Effector memory CD8-positive, alpha-beta T cell (primary cell): ENCODE measurements around the gene NPEPL1.

ENCODE experiments used
- ATAC-seq: fragments of 150-1000 bp; cut with Tn5 transposase; replicated peaks from 2 replicates; pipeline ENCODE4 v1.10.0; 2021; ENCODE audit warnings: mild to moderate bottlenecking, moderate library complexity
- DNase-seq, 3 experiments: peaks; one replicate each; pipeline ENCODE4 v3.0.0; 2021
- H3K27ac Mint-ChIP-seq, 2 donors: one replicate each; pipeline ENCODE4 v1.8.0; 2022; ENCODE audit warnings: mild to moderate bottlenecking in 2 of 2, mixed read lengths in 2 of 2, moderate library complexity in 2 of 2
- H3K27me3 Mint-ChIP-seq, 2 donors: one replicate each; pipeline ENCODE4 v1.8.0; 2022; ENCODE audit warnings: mixed read lengths in 2 of 2
- H3K36me3 Mint-ChIP-seq: one replicate; pipeline ENCODE4 v1.8.0; 2022; ENCODE audit warnings: mild to moderate bottlenecking, moderate library complexity, mixed read lengths; ENCODE audit not compliant: insufficient read depth
- H3K4me1 Mint-ChIP-seq, 2 donors: one replicate each; pipeline ENCODE4 v1.8.0; 2022; ENCODE audit warnings: low read depth in 2 of 2, mixed read lengths in 2 of 2
- H3K4me3 Mint-ChIP-seq, 2 donors: one replicate each; pipeline ENCODE4 v1.8.0; 2022; ENCODE audit warnings: mild to moderate bottlenecking in 2 of 2, mixed read lengths in 2 of 2, moderate library complexity in 2 of 2
- H3K9me3 Mint-ChIP-seq, 2 donors: one replicate each; pipeline ENCODE4 v1.8.0; 2022; ENCODE audit warnings: mixed read lengths in 2 of 2

Gene NPEPL1

DNA sequence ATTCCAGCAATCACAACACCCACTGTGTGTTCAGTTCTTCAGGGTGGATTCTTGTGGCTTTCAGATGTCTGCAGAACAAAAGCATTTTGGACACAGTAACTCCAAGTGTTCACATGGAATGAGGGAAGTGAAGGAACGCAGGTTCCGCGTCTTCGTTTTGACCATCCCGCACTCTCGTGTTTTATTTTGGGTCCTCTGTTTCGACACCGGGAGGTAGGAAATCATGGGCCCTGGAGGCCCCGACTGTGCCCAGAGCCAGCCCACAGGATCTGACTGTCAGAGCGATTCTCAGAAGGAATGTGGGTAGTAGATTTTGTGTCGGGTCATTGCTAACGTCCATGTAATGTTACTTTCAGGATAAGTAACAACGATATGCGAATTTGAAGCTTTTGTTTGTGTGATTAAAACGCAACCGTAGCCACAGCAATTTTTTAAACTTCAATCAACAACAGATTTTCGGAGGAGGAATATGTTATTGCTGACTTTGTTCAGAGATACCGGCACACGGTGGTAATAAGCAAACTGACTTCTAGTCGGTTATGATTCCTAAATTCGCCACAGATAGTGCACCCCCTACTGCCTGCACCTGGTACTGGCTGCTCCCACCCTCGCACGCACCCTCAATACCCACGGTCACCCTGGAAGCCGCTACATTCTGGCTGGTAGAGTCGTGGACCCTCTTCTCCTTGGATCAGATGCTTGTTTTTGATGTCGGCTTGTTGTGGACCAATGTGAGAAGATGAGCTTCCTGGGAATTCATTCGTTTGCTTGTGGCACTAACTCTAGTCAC is 10.5 kb downstream of the NPEPL1 start:
- Mint-ChIP-seq H3K36me3 (peaks cover 22% of the 10 kb centered on the region), H3K4me1 (peaks cover 0 to 5% of the 10 kb centered on the region in 2 donors)
- DNase-seq = no peak

GRCh38 chr20:58703765-58704371 is 11.3 kb downstream of the NPEPL1 start:
- Mint-ChIP-seq H3K4me1 (peaks cover 0 to 3% of the 10 kb centered on the region in 2 donors), H3K4me3 (no peak overlapping the region), H3K27ac (no peak overlapping the region), H3K36me3 (peaks cover 22% of the 10 kb centered on the region), H3K9me3 (no peaks in the 10 kb centered on the region), H3K27me3 (no peaks in the 10 kb centered on the region)
- no peak for ATAC-seq
- no peak for DNase-seq

More for the DNA sequence above, 10.5 kb downstream of the NPEPL1 start:
- no peak for ATAC-seq
- Mint-ChIP-seq H3K4me3 (no peak overlapping the region), H3K9me3 (no peaks in the 10 kb centered on the region), H3K27me3 (no peaks in the 10 kb centered on the region), H3K27ac (no peak overlapping the region)

DNA sequence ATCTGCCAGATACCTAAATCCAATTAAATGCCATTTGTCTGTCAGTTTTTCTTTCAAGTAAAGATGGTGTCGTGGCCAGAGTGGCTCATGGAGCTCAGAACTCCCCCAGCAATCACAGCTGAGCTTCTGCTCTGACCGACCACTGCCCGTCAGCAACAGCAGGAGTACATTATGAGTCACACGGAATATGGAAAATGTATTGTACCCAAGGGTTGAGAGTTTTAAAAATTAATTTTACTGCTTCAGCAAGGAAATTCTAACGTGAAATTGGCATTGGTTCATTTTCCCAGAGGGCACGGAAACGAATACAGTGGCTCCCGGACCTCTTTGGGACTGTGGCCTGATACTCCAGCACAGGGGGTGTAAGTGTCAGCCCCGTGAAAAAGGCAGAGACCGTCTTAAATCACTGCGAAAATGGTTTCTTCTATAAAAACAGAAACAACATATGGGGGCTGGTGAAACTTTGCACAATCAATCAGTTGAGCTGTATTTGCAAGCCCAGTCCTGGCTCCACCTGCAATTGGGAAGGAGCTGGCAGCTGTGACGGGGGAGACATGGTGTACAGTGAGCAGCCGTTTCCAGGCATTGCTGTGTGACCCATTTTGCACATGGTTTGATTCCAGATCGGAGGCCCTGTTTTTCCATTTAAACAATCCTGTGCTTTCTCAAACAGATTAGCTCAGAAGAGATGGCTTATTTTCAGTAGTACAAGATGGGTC is 12.8 kb downstream of the NPEPL1 start:
- DNase-seq = no peak
- H3K9me3 Mint-ChIP-seq = no peaks in the 10 kb centered on the region

GRCh38 chr20:58706150-58706892 is 13.7 kb downstream of the NPEPL1 start:
- Mint-ChIP-seq H3K4me3 (no peak overlapping the region), H3K9me3 (no peaks in the 10 kb centered on the region), H3K36me3 (peaks cover 22% of the 10 kb centered on the region), H3K27me3 (no peaks in the 10 kb centered on the region), H3K27ac (no peak overlapping the region), H3K4me1 (peaks cover 0 to 4% of the 10 kb centered on the region in 2 donors)
- DNase-seq (peak in 1 of 3 experiments; percentile 0), ATAC-seq (no peak)

More for the DNA sequence above, 12.8 kb downstream of the NPEPL1 start:
- peak overlapping the region in 1 of 2 donors; percentile 31 for H3K27ac Mint-ChIP-seq
- no peak overlapping the region for H3K4me3 Mint-ChIP-seq
- H3K36me3 Mint-ChIP-seq = peaks cover 22% of the 10 kb centered on the region
- no peak for ATAC-seq
- H3K27me3 Mint-ChIP-seq = no peaks in the 10 kb centered on the region
- peaks cover under 1 to 4% of the 10 kb centered on the region in 2 donors for H3K4me1 Mint-ChIP-seq

DNA sequence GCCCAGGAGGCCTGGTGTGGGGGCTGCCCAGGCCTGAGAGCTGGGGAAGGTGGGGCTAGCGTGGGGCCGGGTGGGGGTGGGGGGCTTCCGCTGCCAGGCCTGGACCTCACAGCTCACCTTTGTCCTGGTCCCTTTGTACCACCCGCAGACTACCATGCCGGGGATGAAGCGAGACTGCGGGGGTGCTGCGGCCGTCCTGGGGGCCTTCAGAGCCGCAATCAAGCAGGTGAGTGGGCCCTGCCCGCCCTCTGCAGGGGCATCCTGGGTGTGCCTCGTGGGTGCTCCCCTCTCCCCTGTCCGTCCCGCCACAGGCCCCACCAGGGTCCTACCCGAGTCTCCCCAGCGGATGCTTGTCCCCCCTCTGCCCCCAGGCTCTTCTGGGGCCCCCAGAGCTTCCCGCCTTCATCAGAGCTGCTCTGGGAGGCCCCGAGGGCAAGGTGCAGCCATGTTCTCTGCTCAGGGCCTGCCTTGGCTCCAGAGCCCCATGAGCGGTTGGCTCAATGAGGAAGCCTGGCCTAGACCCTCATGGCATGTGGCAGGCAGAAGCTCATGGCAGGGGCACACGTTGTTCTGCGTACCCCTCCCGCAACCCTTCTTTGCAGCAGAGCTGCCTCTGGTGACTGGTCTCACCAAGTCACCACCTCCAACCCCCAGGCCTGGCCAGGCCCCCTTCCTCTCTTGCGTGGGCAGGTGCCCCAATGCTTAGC is 14.5 kb downstream of the NPEPL1 start:
- Mint-ChIP-seq H3K9me3 (no peaks in the 10 kb centered on the region), H3K27ac (no peak overlapping the region), H3K4me3 (no peak overlapping the region), H3K36me3 (peaks cover 18% of the 10 kb centered on the region), H3K27me3 (no peaks in the 10 kb centered on the region), H3K4me1 (peaks cover 0 to 4% of the 10 kb centered on the region in 2 donors)
- peak in 1 of 3 experiments; percentile 0 for DNase-seq
- no peak for ATAC-seq

- no peak overlapping the region for H3K27ac Mint-ChIP-seq
- ATAC-seq (no peak), DNase-seq (no peak)
- H3K4me3 Mint-ChIP-seq = no peak overlapping the region
- peaks cover 12% of the 10 kb centered on the region for H3K36me3 Mint-ChIP-seq
- no peaks in the 10 kb centered on the region for H3K27me3 Mint-ChIP-seq
- H3K4me1 Mint-ChIP-seq = peaks cover 0 to 4% of the 10 kb centered on the region in 2 donors
- H3K9me3 Mint-ChIP-seq = no peaks in the 10 kb centered on the region
Observed at GRCh38 chr20:58707770-58708169, 15.2 kb downstream of the NPEPL1 start.

DNA sequence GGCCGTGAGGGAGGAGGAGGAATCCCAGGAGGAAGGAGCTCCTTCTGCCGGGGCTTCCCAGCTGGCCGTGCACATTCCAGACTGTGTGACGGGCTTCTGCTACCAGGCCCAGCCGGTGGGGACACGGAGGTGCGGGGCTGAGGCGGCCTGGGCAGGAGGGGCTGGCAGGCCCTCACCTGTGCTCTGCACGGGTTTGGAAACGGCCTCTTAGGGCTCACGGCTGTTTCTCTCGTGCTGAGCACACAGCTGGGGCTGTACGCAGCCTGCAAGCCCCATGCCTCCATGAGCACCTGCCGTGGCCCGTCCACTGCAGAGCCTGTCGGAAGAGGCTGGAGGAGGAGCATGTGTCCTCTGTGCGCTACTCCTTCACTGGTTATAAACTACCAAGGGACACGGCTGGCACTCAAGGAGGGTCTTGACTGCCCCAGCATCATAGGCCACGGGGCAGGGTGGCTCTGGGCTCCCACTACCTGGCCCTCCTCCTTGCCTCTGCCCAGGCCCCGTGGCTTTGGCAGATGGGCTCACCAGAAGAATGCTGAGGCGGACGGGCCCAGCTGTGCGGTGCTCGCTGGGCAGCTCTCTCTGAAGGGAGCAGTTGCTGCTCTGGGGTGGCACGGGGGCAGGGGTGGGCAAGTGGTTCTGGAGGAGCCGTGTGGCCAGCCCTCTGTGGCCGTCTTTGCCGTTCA is 15.8 kb downstream of the NPEPL1 start:
- no peaks in the 10 kb centered on the region for H3K9me3 Mint-ChIP-seq
- H3K36me3 Mint-ChIP-seq = peaks cover 8% of the 10 kb centered on the region
- H3K4me1 Mint-ChIP-seq = peaks cover 0 to 4% of the 10 kb centered on the region in 2 donors
- no peak overlapping the region for H3K4me3 Mint-ChIP-seq
- no peak for ATAC-seq
- H3K27me3 Mint-ChIP-seq = no peaks in the 10 kb centered on the region
- DNase-seq = peak in 1 of 3 experiments; percentile 0
- H3K27ac Mint-ChIP-seq = no peak overlapping the region

- Mint-ChIP-seq H3K4me1 (peaks cover 0 to 4% of the 10 kb centered on the region in 2 donors), H3K36me3 (peaks cover 9% of the 10 kb centered on the region), H3K9me3 (no peaks in the 10 kb centered on the region), H3K27ac (peak overlapping the region in 1 of 2 donors; percentile 57), H3K27me3 (no peaks in the 10 kb centered on the region), H3K4me3 (no peak overlapping the region)
- no peak for ATAC-seq
- DNase-seq = peak in 1 of 3 experiments; percentile 0
Observed at GRCh38 chr20:58709013-58709702, 16.6 kb downstream of the NPEPL1 start.

GRCh38 chr20:58709703-58710039 is 17.1 kb downstream of the NPEPL1 start:
- Mint-ChIP-seq H3K4me1 (peaks cover 0 to 4% of the 10 kb centered on the region in 2 donors), H3K9me3 (no peaks in the 10 kb centered on the region), H3K4me3 (no peak overlapping the region), H3K27me3 (no peaks in the 10 kb centered on the region), H3K36me3 (peaks cover 7% of the 10 kb centered on the region), H3K27ac (no peak overlapping the region)
- DNase-seq (no peak), ATAC-seq (no peak)

DNA sequence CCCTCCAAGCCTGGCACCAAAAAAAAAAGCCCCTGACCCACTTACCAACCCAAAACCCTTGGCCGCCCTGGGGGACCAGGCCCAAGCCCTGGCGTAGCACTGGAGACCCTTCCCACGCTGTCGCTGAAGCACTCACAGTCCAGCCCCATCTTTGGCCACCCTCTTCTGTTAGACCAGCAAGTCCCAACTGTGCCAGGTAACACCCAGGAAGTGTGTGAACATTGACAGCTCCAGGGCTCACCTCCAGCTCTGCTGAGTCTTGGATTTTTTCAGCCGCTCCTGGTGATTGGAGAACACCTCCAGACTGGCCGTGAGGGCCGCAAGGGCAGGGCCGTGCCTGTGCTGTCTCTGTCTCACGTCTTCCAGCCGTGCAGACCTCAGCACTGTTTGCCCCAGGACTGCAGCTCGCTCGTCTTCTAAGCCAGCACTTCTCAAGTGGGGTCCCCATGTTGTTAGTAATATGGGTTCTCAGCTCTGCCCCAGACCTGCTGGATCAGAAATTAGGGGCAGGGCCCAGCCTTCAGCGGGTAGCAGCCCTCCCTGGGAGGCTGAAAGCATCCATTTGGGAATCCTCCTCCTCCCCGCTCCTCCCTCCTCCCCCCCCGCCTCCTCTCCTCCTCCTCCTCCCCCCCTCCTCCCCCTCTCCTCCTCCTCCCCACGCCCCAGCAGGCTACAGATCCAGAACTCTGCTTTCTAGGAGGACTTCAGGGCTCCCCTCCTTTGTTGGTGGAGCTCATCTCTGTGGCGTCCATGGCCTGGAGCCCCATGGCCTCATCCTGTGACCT is 18.1 kb downstream of the NPEPL1 start:
- Mint-ChIP-seq H3K4me3 (no peak overlapping the region), H3K36me3 (peaks cover 3% of the 10 kb centered on the region), H3K27ac (no peak overlapping the region), H3K9me3 (no peaks in the 10 kb centered on the region), H3K27me3 (no peaks in the 10 kb centered on the region), H3K4me1 (peaks cover 0 to 4% of the 10 kb centered on the region in 2 donors)
- peak in 1 of 3 experiments; percentile 0 for DNase-seq
- no peak for ATAC-seq

GRCh38 chr20:58711266-58712051 is 18.9 kb downstream of the NPEPL1 start:
- H3K27me3 Mint-ChIP-seq = no peaks in the 10 kb centered on the region
- no peaks in the 10 kb centered on the region for H3K9me3 Mint-ChIP-seq

More at GRCh38 chr20:58711266-58712051, 18.9 kb downstream of the NPEPL1 start:
- ATAC-seq (no peak), DNase-seq (peak in 1 of 3 experiments; percentile 0)
- Mint-ChIP-seq H3K27ac (peak overlapping the region in 1 of 2 donors; percentile 57), H3K36me3 (peaks cover 3% of the 10 kb centered on the region), H3K4me1 (peaks cover 0 to 4% of the 10 kb centered on the region in 2 donors), H3K4me3 (no peak overlapping the region)
